ENCODE data around the gene USP11.

GRCh38 chrX:47212381-47213293 lies 20.2 kb upstream of the USP11 start:
- TF ChIP-seq, protein P1, sequence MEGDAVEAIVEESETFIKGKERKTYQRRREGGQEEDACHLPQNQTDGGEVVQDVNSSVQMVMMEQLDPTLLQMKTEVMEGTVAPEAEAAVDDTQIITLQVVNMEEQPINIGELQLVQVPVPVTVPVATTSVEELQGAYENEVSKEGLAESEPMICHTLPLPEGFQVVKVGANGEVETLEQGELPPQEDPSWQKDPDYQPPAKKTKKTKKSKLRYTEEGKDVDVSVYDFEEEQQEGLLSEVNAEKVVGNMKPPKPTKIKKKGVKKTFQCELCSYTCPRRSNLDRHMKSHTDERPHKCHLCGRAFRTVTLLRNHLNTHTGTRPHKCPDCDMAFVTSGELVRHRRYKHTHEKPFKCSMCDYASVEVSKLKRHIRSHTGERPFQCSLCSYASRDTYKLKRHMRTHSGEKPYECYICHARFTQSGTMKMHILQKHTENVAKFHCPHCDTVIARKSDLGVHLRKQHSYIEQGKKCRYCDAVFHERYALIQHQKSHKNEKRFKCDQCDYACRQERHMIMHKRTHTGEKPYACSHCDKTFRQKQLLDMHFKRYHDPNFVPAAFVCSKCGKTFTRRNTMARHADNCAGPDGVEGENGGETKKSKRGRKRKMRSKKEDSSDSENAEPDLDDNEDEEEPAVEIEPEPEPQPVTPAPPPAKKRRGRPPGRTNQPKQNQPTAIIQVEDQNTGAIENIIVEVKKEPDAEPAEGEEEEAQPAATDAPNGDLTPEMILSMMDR (IDR thresholded peaks at IDR 0.05) = no peak
- no peak for TF ChIP-seq POLR2A (IDR thresholded peaks at IDR 0.05)
